HG02981 (cell line): Measurements from ENCODE around the gene NPY5R.

Experiments used
- ATAC-seq: cut with Tn5 transposase; IDR thresholded peaks from one replicate; pipeline ENCODE4 v1.9.1; 2021; ENCODE audit warnings: mild to moderate bottlenecking, moderate library complexity; ENCODE audit not compliant: unreplicated experiment

The NPY5R gene

GRCh38 chr4:163343604-163344146 lies at the start of gene NPY5R:
Gene NPY5R (plus strand): TSS chr4:163343892. CDS start chr4:163350274, 6,382 bp downstream.
- no peak for ATAC-seq

GRCh38 chr4:163295138-163295537 lies 48.6 kb upstream of the NPY5R start:
- no peak for ATAC-seq

DNA sequence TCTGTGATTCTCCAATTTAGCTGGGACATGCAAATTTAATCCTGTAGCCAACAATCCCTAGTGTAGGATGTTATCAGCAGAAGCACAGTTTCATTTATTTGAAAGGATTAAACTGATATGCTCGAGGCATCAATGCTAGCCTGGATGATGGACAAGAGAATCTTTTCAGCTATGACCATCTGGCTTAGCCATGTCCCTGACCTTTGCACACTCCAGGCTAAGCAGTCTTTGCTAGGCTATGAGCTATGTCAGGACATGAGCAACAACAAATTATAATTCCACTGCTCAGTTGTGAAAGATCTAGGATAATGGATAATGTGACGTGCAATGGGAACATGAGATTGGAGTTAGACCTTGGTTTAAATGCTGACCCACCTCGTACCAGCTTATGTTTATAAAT lies 43.2 kb upstream of the NPY5R start:
- no peak for ATAC-seq

- ATAC-seq = no peak
These were observed 40.6 kb upstream of the NPY5R start for GRCh38 chr4:163303069-163303468.

GRCh38 chr4:163309466-163309865 lies 34.2 kb upstream of the NPY5R start:
- ATAC-seq = no peak

DNA sequence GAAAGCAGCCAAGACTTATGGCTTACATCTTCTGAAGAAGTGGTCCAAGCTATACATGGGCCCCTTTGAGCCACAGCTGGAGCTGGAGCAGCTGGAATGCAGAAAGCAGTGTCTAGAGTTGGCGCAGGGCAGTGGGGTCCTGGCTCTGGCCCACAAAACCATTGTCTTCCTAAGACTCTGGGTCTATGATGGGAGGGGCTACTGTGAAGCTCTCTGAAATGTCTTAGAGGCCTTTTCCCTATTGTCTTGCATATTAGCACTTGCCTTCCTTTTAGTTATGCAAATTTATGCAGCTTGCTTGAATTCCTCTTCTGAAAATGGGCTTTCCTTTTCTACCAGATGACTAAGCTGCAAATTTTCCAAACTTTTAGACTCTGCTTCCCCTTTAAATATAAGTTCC lies 26.6 kb upstream of the NPY5R start:
- ATAC-seq = no peak

DNA sequence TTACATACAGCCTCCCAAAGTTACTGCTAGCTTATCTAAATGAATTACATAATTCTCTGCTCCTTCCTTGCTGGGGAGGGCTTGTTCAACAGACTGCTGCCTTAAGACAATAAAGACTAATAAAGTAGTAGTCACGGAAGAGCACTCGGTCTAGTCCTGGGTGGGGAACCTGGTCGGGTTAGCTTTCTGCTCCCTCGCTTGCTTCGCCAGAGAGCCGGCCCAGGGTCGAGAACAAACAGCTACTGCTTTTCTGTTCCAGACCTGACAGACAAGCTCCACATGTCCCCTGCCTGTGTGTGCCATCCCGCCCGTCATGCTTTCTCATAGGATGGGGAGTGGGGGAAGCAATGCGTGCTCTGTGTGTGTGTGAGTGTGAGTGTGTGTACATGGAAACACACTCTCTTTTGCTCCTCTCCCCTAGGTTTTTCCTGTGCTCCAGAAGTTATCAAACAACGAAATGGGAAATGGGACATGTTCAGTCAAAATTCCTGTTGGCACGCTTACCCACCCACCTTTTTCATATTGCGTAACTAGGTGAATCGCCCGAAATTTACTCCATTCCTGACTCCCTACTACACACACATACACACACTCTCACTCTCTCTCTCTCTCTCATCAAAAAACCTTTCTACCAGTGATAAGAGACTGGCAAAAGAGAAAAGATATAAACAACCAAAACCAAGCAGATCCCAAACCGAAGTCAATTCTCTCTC lies 12.6 kb upstream of the NPY5R start:
- no peak for ATAC-seq

- peak; percentile 27 for ATAC-seq
These were observed 11.9 kb upstream of the NPY5R start for GRCh38 chr4:163331629-163332376.

DNA sequence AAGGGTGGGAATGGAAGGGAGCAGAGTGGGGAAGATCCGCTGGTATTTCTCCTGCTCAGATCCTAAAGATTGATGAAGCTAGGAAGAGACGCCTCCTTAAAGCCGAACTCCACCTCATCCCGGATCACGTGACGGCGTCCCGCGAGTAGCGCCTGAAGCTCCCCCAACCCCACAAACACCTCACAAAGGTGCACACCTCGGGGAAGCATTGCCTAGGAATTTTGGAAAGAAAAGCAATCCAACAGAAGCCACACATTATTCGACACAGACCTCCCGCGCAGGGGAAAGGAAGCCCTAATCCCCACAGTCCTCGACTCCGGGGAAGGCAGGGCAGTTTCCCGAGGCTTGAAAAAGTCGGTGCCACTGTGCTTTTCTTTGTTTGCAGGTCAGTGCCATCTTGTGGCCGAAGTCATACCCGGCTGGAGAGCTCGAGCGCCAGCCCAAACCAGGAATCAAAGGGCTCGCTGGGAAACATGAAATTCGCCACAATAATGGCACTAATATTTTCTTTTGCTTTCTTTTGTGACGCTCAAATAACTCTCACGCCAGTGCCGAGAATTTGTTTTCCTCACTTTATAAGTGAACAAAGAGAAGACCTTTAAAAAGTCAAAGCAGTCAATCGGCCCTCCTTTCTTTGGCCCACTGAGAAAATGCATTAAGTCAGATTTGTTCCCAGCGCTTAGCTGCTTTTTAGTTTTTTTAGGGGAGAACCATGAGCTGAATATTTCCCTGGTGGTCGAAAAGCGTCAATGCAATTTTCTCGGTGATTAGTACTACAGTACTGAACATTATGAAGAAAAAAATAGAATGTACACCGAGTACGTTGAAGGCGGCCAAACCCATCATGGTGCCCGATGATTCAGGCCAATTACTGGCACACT lies 10.9 kb upstream of the NPY5R start, which contains the start of gene NPY1R:
Gene NPY1R (minus strand): TSS at position 71 of the 881 bp plus-strand sequence. CDS start 6,042 bp downstream, outside the sequence.
- peak; percentile 74 for ATAC-seq

GRCh38 chr4:163335384-163335783 lies 8.3 kb upstream of the NPY5R start:
- ATAC-seq = no peak

- ATAC-seq = no peak
These were observed 744 bp downstream of the NPY5R start for GRCh38 chr4:163344147-163345125.

GRCh38 chr4:163350672-163351071 lies 7.0 kb downstream of the NPY5R start:
- no peak for ATAC-seq

DNA sequence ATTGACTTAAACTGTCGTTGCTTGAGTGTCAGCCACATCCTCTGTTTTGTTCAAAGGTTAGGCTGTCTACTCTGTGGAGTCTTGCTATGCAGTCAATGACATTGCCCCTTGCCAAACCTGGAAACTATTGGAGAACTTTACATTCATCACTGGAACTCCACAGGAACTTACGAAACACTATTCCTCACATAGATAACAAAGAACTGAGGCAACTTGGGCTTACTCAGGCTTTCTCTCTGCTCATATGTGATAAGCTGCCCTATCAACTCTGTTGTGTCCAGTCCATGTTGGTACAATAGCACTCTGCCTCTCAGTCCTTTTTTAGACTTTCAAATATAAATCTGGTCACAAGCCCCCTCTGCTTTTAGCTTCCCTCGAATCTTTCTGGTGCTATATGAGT lies 9.4 kb downstream of the NPY5R start:
- no peak for ATAC-seq

DNA sequence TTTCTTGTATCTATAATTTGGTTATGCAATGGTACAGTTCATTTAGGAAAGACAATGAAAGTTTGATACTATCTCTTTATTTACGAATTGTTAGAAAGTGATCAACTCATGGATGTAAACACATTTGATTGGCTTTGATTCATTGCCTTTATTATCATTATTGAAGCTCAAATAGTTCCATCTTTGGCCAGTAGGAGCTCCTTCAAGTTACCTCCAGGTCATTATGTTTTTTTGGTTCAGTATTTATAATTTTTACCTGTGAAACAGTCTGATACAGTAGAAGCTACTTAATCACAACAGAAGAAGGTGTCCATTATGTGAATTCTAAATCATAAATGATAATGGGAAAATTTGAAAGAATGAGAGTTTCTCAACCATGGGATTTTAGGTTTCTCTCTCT lies 12.4 kb downstream of the NPY5R start:
- ATAC-seq = no peak

DNA sequence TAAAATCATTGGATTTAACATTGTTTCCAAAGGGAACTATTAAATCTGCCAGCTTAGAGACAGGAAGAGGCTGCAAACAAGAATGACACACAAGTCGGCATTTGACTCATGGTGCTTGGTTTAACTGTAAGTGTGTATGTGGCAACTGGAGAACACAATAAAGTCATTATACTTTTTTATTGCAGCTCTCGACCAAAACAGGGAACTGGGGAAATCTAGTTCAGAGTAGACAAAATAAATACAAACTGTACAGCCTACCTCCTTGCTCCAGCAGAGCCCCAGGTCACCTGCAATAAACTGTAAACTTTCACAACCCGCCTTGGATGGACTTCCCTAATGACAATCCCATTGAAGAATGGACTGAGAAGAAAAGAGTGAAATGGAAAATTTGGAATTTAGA lies 24.0 kb downstream of the NPY5R start:
- ATAC-seq = no peak

DNA sequence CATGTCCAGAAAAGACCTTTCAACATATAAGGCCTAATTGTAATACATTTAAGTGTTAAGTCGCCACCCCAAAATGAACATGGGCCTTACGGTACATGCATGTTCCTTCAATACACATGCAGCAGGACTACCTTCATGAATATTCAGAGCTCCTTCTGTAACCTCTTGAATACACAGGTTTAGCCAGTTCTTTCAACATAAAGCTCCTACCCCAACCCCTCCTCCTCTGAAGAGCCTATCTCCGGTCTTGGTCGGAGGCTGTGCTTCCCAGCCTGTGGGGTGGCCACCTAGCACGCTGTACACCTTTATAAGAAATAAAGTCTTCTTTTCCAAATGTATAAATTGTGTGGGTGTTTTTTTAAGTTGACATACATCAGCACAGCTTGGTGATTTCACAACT lies 28.3 kb downstream of the NPY5R start:
- no peak for ATAC-seq

- no peak for ATAC-seq
These were observed 35.0 kb downstream of the NPY5R start for GRCh38 chr4:163378661-163379060.

DNA sequence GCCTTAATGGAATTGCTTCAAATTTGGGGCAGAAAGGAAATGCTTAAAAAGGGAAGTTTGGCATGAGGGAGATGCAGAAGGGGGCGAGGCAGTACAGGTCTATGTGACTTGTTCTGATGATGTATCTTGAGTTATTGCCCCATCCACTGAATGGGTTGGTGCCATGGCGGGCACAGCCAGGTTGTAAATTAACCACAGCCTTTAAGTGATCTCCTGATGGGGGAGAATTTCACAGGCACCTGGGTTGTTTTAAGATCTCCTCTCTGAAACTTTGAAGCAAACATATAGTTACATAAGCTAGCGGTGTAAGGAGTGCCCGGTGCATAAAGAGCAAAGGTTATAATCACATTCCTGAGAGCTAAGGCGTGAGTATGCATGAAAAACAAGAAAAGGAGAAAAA lies 37.0 kb downstream of the NPY5R start:
- no peak for ATAC-seq

GRCh38 chr4:163382178-163382869 lies 38.6 kb downstream of the NPY5R start:
- ATAC-seq = no peak
